Caco-2 (cell line): ENCODE measurements around the gene ABCC3. TPM values are rescaled to one million over a fixed set of nuclear protein-coding genes. Genes with fewer than 3 reads are reported as not detected.

Experiments
- BruUV-seq: library from RNA; stranded (reverse); fragments of 400-500 nt; replicated peaks from 2 replicates; lab custom pipeline; 2021; lab: Mats Ljungman, UMichigan
- CTCF ChIA-PET: fragments of 300-600 bp; sonication (Branson Sonifier 250); formaldehyde crosslinking; loops from one replicate; lab custom pipeline; 2022; ENCODE audit warnings: antibody characterized with exemption; lab: Charles Lee
- POLR2A ChIA-PET: fragments of 300-600 bp; sonication (Branson Sonifier 250); formaldehyde crosslinking; loops from one replicate; lab custom pipeline; 2022; ENCODE audit warnings: antibody characterized with exemption; lab: Charles Lee
- DNase-seq, 2 experiments: peaks; one replicate each; pipeline versions ENCODE4 v3.0.0 to v3.0.0-alpha.2; 2020 to 2022
- H3K27me3 ChIP-seq: replicated peaks from 2 replicates; pipeline ENCODE4 v1.6.0; 2011; ENCODE audit warnings: low read length; ENCODE audit not compliant: control insufficient read depth, insufficient read depth
- H3K36me3 ChIP-seq: 2 replicates; pipeline ENCODE4 v1.5.1; 2011; ENCODE audit warnings: low read length; ENCODE audit not compliant: control insufficient read depth, insufficient read depth
- H3K4me1 ChIP-seq: fragments of 250-450 bp; sonication (Bioruptor Pico); 2 replicates; pipeline ENCODE4 v1.5.1; 2020; ENCODE audit warnings: mild to moderate bottlenecking
- H3K4me3 ChIP-seq: 2 replicates; pipeline ENCODE4 v1.5.1; 2011; ENCODE audit warnings: low read depth, mild to moderate bottlenecking, control low read depth, low read length
- H3K9me3 ChIP-seq: fragments of 250-450 bp; sonication (Bioruptor Pico); 2 replicates; pipeline ENCODE4 v1.5.1; 2020; ENCODE audit warnings: mild to moderate bottlenecking, moderate library complexity
- H3K27ac Mint-ChIP-seq: one replicate; pipeline ENCODE4 v1.8.0; 2022; ENCODE audit warnings: mixed read lengths; ENCODE audit not compliant: unreplicated experiment
- H3K27me3 Mint-ChIP-seq: one replicate; pipeline ENCODE4 v1.8.0; 2022; ENCODE audit warnings: mixed read lengths; ENCODE audit not compliant: insufficient read depth, unreplicated experiment
- H3K36me3 Mint-ChIP-seq: one replicate; pipeline ENCODE4 v1.8.0; 2022; ENCODE audit warnings: mild to moderate bottlenecking, mixed read lengths; ENCODE audit not compliant: insufficient read depth, unreplicated experiment
- H3K4me1 Mint-ChIP-seq: one replicate; pipeline ENCODE4 v1.8.0; 2022; ENCODE audit warnings: low read depth, mixed read lengths; ENCODE audit not compliant: unreplicated experiment
- H3K4me3 Mint-ChIP-seq: one replicate; pipeline ENCODE4 v1.8.0; 2022; ENCODE audit warnings: mild to moderate bottlenecking, moderate library complexity, mixed read lengths; ENCODE audit not compliant: unreplicated experiment
- H3K9me3 Mint-ChIP-seq: one replicate; pipeline ENCODE4 v1.8.0; 2022; ENCODE audit warnings: mixed read lengths; ENCODE audit not compliant: unreplicated experiment
- CTCF ChIP-seq, 2 experiments: fragments of 200-600 bp in 1 of 2; IDR thresholded peaks; 1 replicate in 1 of 2; 2 replicates in 1 of 2; pipeline versions ENCODE4 v1.5.1 to v1.8.0; 2011 to 2022; ENCODE audit warnings: antibody characterized with exemption in 1 of 2, control low read depth in 1 of 2, inconsistent platforms in 1 of 2, low read depth in 1 of 2, low read length in 1 of 2, mild to moderate bottlenecking in 1 of 2, moderate library complexity in 1 of 2; ENCODE audit not compliant: insufficient read depth in 1 of 2, severe bottlenecking in 1 of 2, unreplicated experiment in 1 of 2
- intact Hi-C: fragments of 100-400 bp; cut with micrococcal nuclease; formaldehyde crosslinking; loops from one replicate; pipeline ENCODE4 v1.10.0; 2022; ENCODE audit not compliant: unreplicated experiment
- total RNA-seq: library from RNA; stranded (reverse); gene quantifications from 2 replicates; pipeline ENCODE4 v1.2.3, GENCODE V29; 2022

ABCC3 gene
- total RNA-seq, 1 experiment from 2014 or later = 45.6 TPM

GRCh38 chr17:50675190-50675589, 40.5 kb downstream of the ABCC3 start:
- POLR2A ChIA-PET = interaction anchor here (1.1 kb wide), 1 partner anchor 9 kb away, joined by 3 read pairs; no protein-coding TSS in a partner anchor
- peaks cover 28% of the 10 kb centered on the region for H3K4me1 Mint-ChIP-seq
- TF ChIP-seq CTCF (IDR thresholded peaks at IDR 0.05; ENCODE audit: insufficient read depth in 1 of 2, low read depth in 1 of 2, low read length in 1 of 2, severe bottlenecking in 1 of 2, unreplicated experiment in 1 of 2) = no peak
- no peak for DNase-seq
- CTCF ChIA-PET = no interaction called here
- H3K27me3 Mint-ChIP-seq = no peaks in the 10 kb centered on the region
- BruUV-seq = no TSS peak
- H3K27ac Mint-ChIP-seq = no peak overlapping the region
- peaks cover 37% of the 10 kb centered on the region for H3K4me1 ChIP-seq
- intact Hi-C loops = no loop called here
- H3K9me3 ChIP-seq = no peaks in the 10 kb centered on the region
- no peaks in the 10 kb centered on the region for H3K27me3 ChIP-seq
- H3K36me3 ChIP-seq = peaks cover 2% of the 10 kb centered on the region
- H3K9me3 Mint-ChIP-seq = no peaks in the 10 kb centered on the region
- H3K36me3 Mint-ChIP-seq = peaks cover 6% of the 10 kb centered on the region
- H3K4me3 Mint-ChIP-seq = no peak overlapping the region
- no peak overlapping the region for H3K4me3 ChIP-seq

GRCh38 chr17:50675627-50676026, 40.9 kb downstream of the ABCC3 start:
- no peak overlapping the region for H3K4me3 Mint-ChIP-seq
- no peaks in the 10 kb centered on the region for H3K9me3 Mint-ChIP-seq
- ChIA-PET POLR2A (interaction anchor here (1.1 kb wide), 1 partner anchor 9 kb away, joined by 3 read pairs; no protein-coding TSS in a partner anchor), CTCF (interaction anchor here (0.7 kb wide), 1 partner anchor 48 kb away, joined by 3 read pairs; no protein-coding TSS in a partner anchor)
- Histone ChIP-seq H3K9me3 (no peaks in the 10 kb centered on the region), H3K27me3 (no peaks in the 10 kb centered on the region), H3K4me1 (peaks cover 35% of the 10 kb centered on the region), H3K4me3 (no peak overlapping the region), H3K36me3 (peaks cover 2% of the 10 kb centered on the region)
- H3K27me3 Mint-ChIP-seq = no peaks in the 10 kb centered on the region
- no TSS peak for BruUV-seq
- peaks cover 28% of the 10 kb centered on the region for H3K4me1 Mint-ChIP-seq
- no peak for TF ChIP-seq CTCF (IDR thresholded peaks at IDR 0.05; ENCODE audit: insufficient read depth in 1 of 2, low read depth in 1 of 2, low read length in 1 of 2, severe bottlenecking in 1 of 2, unreplicated experiment in 1 of 2)
- intact Hi-C loops = no loop called here
- peaks cover 3% of the 10 kb centered on the region for H3K36me3 Mint-ChIP-seq
- no peak for DNase-seq
- H3K27ac Mint-ChIP-seq = no peak overlapping the region

DNA sequence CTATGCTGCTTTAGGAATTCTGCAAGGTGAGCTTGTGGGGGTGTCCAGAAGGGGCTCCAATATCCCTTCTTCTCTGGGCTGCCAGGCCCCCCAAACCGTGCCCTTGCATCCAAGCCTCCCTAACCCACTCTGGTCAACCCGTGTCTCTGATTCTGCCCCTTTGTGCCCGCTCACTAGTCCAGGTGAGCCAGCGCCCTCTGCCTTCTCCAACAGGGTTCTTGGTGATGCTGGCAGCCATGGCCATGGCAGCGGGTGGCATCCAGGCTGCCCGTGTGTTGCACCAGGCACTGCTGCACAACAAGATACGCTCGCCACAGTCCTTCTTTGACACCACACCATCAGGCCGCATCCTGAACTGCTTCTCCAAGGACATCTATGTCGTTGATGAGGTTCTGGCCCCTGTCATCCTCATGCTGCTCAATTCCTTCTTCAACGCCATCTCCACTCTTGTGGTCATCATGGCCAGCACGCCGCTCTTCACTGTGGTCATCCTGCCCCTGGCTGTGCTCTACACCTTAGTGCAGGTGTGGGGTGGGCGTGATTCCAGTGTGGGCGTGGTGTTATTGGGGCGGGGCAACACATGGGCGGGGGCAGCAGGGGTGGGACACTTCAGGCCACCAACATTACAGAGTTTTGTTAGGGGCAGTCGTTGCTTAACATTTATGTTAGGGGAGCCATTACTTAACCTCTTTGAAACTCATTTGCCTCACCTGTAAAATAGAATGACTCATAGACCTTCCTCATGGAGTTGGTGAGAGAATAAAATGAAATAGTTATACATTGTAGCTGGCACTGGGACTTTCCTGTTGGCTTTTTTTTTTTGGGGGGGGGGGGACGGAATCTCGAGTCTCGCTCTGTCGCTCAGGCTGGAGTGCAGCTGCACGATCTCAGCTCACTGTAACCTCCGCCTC, 41.6 kb downstream of the ABCC3 start:
- Histone ChIP-seq H3K9me3 (no peaks in the 10 kb centered on the region), H3K4me1 (peaks cover 35% of the 10 kb centered on the region), H3K36me3 (peaks cover 2% of the 10 kb centered on the region), H3K27me3 (no peaks in the 10 kb centered on the region), H3K4me3 (no peak overlapping the region)
- H3K4me3 Mint-ChIP-seq = no peak overlapping the region
- no TSS peak for BruUV-seq
- ChIA-PET CTCF (interaction anchor here (0.7 kb wide), 2 partner anchors 48 to 56 kb away, joined by 3 read pairs; no protein-coding TSS in a partner anchor), POLR2A (interaction anchor here (0.6 to 1.1 kb wide), 2 partner anchors 8 to 12 kb away, joined by 3 to 4 read pairs; no protein-coding TSS in a partner anchor)
- H3K9me3 Mint-ChIP-seq = no peaks in the 10 kb centered on the region
- H3K27me3 Mint-ChIP-seq = no peaks in the 10 kb centered on the region
- peaks cover 4% of the 10 kb centered on the region for H3K36me3 Mint-ChIP-seq
- DNase-seq = peak in 1 of 2 experiments; percentile 34
- H3K27ac Mint-ChIP-seq = no peak overlapping the region
- peaks cover 27% of the 10 kb centered on the region for H3K4me1 Mint-ChIP-seq
- intact Hi-C loops = no loop called here
- no peak for TF ChIP-seq CTCF (IDR thresholded peaks at IDR 0.05; ENCODE audit: insufficient read depth in 1 of 2, low read depth in 1 of 2, low read length in 1 of 2, severe bottlenecking in 1 of 2, unreplicated experiment in 1 of 2)
